ENCODE data around the gene BRINP3.

The BRINP3 gene

GRCh38 chr1:190377991-190378390, 99.7 kb downstream of the BRINP3 start:
- no peak overlapping the region for H3K27ac ChIP-seq
- no peaks in the 10 kb centered on the region for H3K27me3 ChIP-seq
- intact Hi-C loops (cut with DNase I; ENCODE audit: low total_unique reads): no loop called here
- no peak for DNase-seq
- TF ChIP-seq CTCF (IDR thresholded peaks at IDR 0.05): no peak
- no peak overlapping the region for H3K4me3 ChIP-seq
- no peaks in the 10 kb centered on the region for H3K4me1 ChIP-seq
- H3K36me3 ChIP-seq: no peaks in the 10 kb centered on the region
- no peaks in the 10 kb centered on the region for H3K9me3 ChIP-seq

- DNase-seq: no peak
- no peak overlapping the region for H3K27ac ChIP-seq
- no peak for TF ChIP-seq CTCF (IDR thresholded peaks at IDR 0.05)
- H3K36me3 ChIP-seq: no peaks in the 10 kb centered on the region
- no peaks in the 10 kb centered on the region for H3K27me3 ChIP-seq
- intact Hi-C loops (cut with DNase I; ENCODE audit: low total_unique reads): no loop called here
- H3K9me3 ChIP-seq: no peaks in the 10 kb centered on the region
- H3K4me1 ChIP-seq: no peaks in the 10 kb centered on the region
- no peak overlapping the region for H3K4me3 ChIP-seq
Measured at GRCh38 chr1:190377294-190377693, 100.4 kb downstream of the BRINP3 start.

- H3K27me3 ChIP-seq: no peaks in the 10 kb centered on the region
- H3K27ac ChIP-seq: no peak overlapping the region
- no peak for DNase-seq
- no peak overlapping the region for H3K4me3 ChIP-seq
- no peaks in the 10 kb centered on the region for H3K36me3 ChIP-seq
- TF ChIP-seq CTCF (IDR thresholded peaks at IDR 0.05): no peak
- intact Hi-C loops (cut with DNase I; ENCODE audit: low total_unique reads): no loop called here
- H3K4me1 ChIP-seq: no peaks in the 10 kb centered on the region
- no peaks in the 10 kb centered on the region for H3K9me3 ChIP-seq
Measured at GRCh38 chr1:190376044-190376443, 101.6 kb downstream of the BRINP3 start.

GRCh38 chr1:190373705-190374336, 103.8 kb downstream of the BRINP3 start:
- no peak overlapping the region for H3K27ac ChIP-seq
- H3K9me3 ChIP-seq: no peaks in the 10 kb centered on the region
- H3K4me3 ChIP-seq: no peak overlapping the region
- TF ChIP-seq CTCF (IDR thresholded peaks at IDR 0.05): no peak
- intact Hi-C loops (cut with DNase I; ENCODE audit: low total_unique reads): no loop called here
- no peaks in the 10 kb centered on the region for H3K4me1 ChIP-seq
- no peaks in the 10 kb centered on the region for H3K27me3 ChIP-seq
- H3K36me3 ChIP-seq: no peaks in the 10 kb centered on the region
- DNase-seq: no peak

GRCh38 chr1:190367200-190367599, 110.5 kb downstream of the BRINP3 start:
- Histone ChIP-seq H3K4me1 (no peaks in the 10 kb centered on the region), H3K4me3 (no peak overlapping the region), H3K36me3 (no peaks in the 10 kb centered on the region), H3K9me3 (no peaks in the 10 kb centered on the region), H3K27me3 (no peaks in the 10 kb centered on the region), H3K27ac (no peak overlapping the region)
- no peak for DNase-seq
- intact Hi-C loops (cut with DNase I; ENCODE audit: low total_unique reads): no loop called here
- TF ChIP-seq CTCF (IDR thresholded peaks at IDR 0.05): no peak

GRCh38 chr1:190365283-190365682, 112.4 kb downstream of the BRINP3 start:
- Histone ChIP-seq H3K4me1 (no peaks in the 10 kb centered on the region), H3K27ac (no peak overlapping the region), H3K9me3 (no peaks in the 10 kb centered on the region), H3K27me3 (no peaks in the 10 kb centered on the region), H3K36me3 (no peaks in the 10 kb centered on the region), H3K4me3 (no peak overlapping the region)
- TF ChIP-seq CTCF (IDR thresholded peaks at IDR 0.05): no peak
- intact Hi-C loops (cut with DNase I; ENCODE audit: low total_unique reads): no loop called here
- no peak for DNase-seq

Data from tibial artery (tissue), 4 donors.